Measurements from ENCODE around the gene MYH7B. TPM values are rescaled to one million over a fixed set of nuclear protein-coding genes. Genes with fewer than 3 reads are reported as not detected.

Gene MYH7B
- total RNA-seq, 1 experiment from 2014 or later, result 0.74 TPM

DNA sequence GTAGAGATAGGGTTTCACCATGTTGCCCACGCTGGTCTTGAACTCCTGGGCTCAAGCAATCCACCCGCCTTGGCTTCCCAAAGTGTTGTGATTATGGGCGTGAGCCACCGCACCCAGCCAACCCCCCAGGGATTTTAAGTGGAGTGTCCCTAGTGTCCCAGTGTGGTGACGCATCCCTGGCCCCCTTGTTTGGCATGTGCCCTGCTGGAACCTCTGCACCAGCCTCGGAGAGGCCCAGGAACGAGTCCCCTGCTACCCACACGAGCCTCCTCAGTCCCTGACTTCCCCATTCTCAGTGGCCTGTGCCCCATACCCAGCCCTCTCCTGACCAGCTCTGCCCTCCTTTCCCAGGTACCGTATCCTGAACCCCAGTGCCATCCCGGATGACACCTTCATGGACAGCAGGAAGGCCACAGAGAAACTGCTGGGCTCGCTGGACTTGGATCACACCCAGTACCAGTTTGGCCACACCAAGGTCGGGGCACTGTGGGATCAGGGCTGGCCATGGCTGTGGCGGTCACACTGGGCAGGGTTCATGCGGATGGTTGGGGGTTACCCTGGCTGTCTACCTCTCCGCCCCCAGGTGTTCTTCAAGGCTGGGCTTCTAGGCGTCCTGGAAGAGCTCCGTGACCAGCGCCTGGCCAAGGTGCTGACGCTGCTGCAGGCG lies 37.2 kb downstream of the MYH7B start:
- BruUV-seq (replicated peaks), result no TSS peak
- Histone ChIP-seq H3K9me2 (ENCODE audit: insufficient read depth) (no peaks in the 10 kb centered on the region), H2AFZ (ENCODE audit: low read depth, low read length, poor library complexity, severe bottlenecking) (no peak overlapping the region), H3K27ac (ENCODE audit: low read depth, low read length) (no peak overlapping the region), H3K79me2 (ENCODE audit: insufficient read depth, low read length) (no peaks in the 10 kb centered on the region), H3K4me2 (ENCODE audit: low read length) (no peak overlapping the region), H3K9me3 (ENCODE audit: control insufficient read depth in 1 of 2, insufficient read depth in 1 of 2, low read depth in 1 of 2, low read length in 2 of 2) (no peaks in the 10 kb centered on the region), H3K9ac (ENCODE audit: low read length) (no peak overlapping the region), H3K27me3 (ENCODE audit: insufficient read depth, low read length) (no peaks in the 10 kb centered on the region), H4K20me1 (ENCODE audit: insufficient read depth) (no peaks in the 10 kb centered on the region), H3K36me3 (ENCODE audit: control insufficient read depth in 1 of 2, insufficient read depth in 2 of 2, low read length in 2 of 2) (no peaks in the 10 kb centered on the region; a peak in 2 of 4 replicates), H3K4me1 (ENCODE audit: control insufficient read depth in 1 of 2, insufficient read depth in 2 of 2, low read length in 2 of 2) (no peaks in the 10 kb centered on the region), H3K4me3 (replicated peaks in 1 of 2; ENCODE audit: low read depth in 1 of 2, low read length in 2 of 2) (no peak overlapping the region)
- ATAC-seq, result no peak
- POLR2A ChIA-PET, result no interaction called here
- CTCF ChIA-PET, result no interaction called here
- no peak for DNase-seq (ENCODE audit: low read depth, low spot score)
- intact Hi-C loops (cut with micrococcal nuclease), result no loop called here
- no peak for TF ChIP-seq YY1 (IDR thresholded peaks at IDR 0.05; ENCODE audit: extremely low read depth, insufficient replicate concordance, low read depth, low read length)
- RAD21 ChIA-PET (ENCODE audit: low non-redundant PET in 1 of 2, low total read pairs in 2 of 2, uncharacterized antibody in 2 of 2, unreplicated experiment in 2 of 2), result no interaction called here

DNA sequence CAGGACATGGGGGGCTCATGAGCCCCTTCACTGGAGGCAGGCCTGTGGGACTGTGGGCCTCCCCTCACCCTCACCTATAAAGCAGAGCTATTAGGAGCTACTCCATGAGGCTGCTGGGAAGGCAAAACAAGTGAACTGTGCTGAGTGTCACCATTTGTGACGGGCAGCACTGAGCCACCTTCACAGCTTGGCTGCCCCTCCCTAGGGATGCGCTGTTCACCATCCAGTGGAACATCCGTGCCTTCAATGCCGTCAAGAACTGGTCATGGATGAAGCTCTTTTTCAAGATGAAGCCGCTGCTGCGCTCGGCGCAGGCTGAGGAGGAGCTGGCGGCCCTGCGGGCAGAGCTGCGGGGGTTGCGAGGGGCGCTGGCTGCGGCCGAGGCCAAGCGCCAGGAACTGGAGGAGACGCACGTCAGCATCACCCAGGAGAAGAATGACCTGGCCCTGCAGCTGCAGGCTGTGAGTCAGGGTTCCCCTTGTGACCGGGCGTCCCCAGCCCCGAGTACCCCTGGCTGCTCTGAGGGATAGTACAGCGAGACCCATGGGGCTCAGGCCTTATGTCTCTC lies 38.4 kb downstream of the MYH7B start:
- Histone ChIP-seq H3K4me2 (ENCODE audit: low read length) (no peak overlapping the region), H3K27ac (ENCODE audit: low read depth, low read length) (no peak overlapping the region), H3K79me2 (ENCODE audit: insufficient read depth, low read length) (no peaks in the 10 kb centered on the region), H2AFZ (ENCODE audit: low read depth, low read length, poor library complexity, severe bottlenecking) (no peak overlapping the region), H3K36me3 (ENCODE audit: control insufficient read depth in 1 of 2, insufficient read depth in 2 of 2, low read length in 2 of 2) (no peaks in the 10 kb centered on the region; a peak in 2 of 4 replicates), H3K9me2 (ENCODE audit: insufficient read depth) (no peaks in the 10 kb centered on the region), H3K4me3 (replicated peaks in 1 of 2; ENCODE audit: low read depth in 1 of 2, low read length in 2 of 2) (no peak overlapping the region), H3K27me3 (ENCODE audit: insufficient read depth, low read length) (no peaks in the 10 kb centered on the region), H3K9me3 (ENCODE audit: control insufficient read depth in 1 of 2, insufficient read depth in 1 of 2, low read depth in 1 of 2, low read length in 2 of 2) (no peaks in the 10 kb centered on the region), H3K9ac (ENCODE audit: low read length) (no peak overlapping the region), H3K4me1 (ENCODE audit: control insufficient read depth in 1 of 2, insufficient read depth in 2 of 2, low read length in 2 of 2) (no peaks in the 10 kb centered on the region), H4K20me1 (ENCODE audit: insufficient read depth) (no peaks in the 10 kb centered on the region)
- intact Hi-C loops (cut with micrococcal nuclease), result no loop called here
- RAD21 ChIA-PET (ENCODE audit: low non-redundant PET in 1 of 2, low total read pairs in 2 of 2, uncharacterized antibody in 2 of 2, unreplicated experiment in 2 of 2), result no interaction called here
- ATAC-seq (no peak), DNase-seq (ENCODE audit: low read depth, low spot score) (no peak)
- POLR2A ChIA-PET, result no interaction called here
- no TSS peak for BruUV-seq (replicated peaks)
- CTCF ChIA-PET, result no interaction called here
- TF ChIP-seq SP1 (IDR thresholded peaks at IDR 0.05; ENCODE audit: low read depth) (no peak), EZH2 (IDR thresholded peaks at IDR 0.05) (no peak), ELF1 (IDR thresholded peaks at IDR 0.05; ENCODE audit: borderline replicate concordance, low read depth) (no peak), CEBPB (IDR thresholded peaks at IDR 0.05; ENCODE audit: low read depth) (no peak), YY1 (IDR thresholded peaks at IDR 0.05; ENCODE audit: extremely low read depth, insufficient replicate concordance, low read depth, low read length) (no peak), TCF7L2 (IDR thresholded peaks at IDR 0.05; ENCODE audit: borderline replicate concordance, extremely low read depth, insufficient read depth, insufficient read length) (no peak), EZH2phosphoT487 (IDR thresholded peaks at IDR 0.05; ENCODE audit: borderline replicate concordance) (no peak), CBX3 (IDR thresholded peaks at IDR 0.05; ENCODE audit: low read depth) (no peak), ZNF274 (IDR thresholded peaks at IDR 0.05; ENCODE audit: low read depth, low read length) (no peak), EGR1 (IDR thresholded peaks at IDR 0.05; ENCODE audit: low read depth) (no peak), SIN3A (IDR thresholded peaks at IDR 0.05; ENCODE audit: low read depth) (no peak)
- TF ChIP-seq, protein P1, sequence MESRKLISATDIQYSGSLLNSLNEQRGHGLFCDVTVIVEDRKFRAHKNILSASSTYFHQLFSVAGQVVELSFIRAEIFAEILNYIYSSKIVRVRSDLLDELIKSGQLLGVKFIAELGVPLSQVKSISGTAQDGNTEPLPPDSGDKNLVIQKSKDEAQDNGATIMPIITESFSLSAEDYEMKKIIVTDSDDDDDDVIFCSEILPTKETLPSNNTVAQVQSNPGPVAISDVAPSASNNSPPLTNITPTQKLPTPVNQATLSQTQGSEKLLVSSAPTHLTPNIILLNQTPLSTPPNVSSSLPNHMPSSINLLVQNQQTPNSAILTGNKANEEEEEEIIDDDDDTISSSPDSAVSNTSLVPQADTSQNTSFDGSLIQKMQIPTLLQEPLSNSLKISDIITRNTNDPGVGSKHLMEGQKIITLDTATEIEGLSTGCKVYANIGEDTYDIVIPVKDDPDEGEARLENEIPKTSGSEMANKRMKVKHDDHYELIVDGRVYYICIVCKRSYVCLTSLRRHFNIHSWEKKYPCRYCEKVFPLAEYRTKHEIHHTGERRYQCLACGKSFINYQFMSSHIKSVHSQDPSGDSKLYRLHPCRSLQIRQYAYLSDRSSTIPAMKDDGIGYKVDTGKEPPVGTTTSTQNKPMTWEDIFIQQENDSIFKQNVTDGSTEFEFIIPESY (IDR thresholded peaks at IDR 0.05; ENCODE audit: extremely low read depth, insufficient replicate concordance, low read length), result no peak
- TF ChIP-seq, protein P2, sequence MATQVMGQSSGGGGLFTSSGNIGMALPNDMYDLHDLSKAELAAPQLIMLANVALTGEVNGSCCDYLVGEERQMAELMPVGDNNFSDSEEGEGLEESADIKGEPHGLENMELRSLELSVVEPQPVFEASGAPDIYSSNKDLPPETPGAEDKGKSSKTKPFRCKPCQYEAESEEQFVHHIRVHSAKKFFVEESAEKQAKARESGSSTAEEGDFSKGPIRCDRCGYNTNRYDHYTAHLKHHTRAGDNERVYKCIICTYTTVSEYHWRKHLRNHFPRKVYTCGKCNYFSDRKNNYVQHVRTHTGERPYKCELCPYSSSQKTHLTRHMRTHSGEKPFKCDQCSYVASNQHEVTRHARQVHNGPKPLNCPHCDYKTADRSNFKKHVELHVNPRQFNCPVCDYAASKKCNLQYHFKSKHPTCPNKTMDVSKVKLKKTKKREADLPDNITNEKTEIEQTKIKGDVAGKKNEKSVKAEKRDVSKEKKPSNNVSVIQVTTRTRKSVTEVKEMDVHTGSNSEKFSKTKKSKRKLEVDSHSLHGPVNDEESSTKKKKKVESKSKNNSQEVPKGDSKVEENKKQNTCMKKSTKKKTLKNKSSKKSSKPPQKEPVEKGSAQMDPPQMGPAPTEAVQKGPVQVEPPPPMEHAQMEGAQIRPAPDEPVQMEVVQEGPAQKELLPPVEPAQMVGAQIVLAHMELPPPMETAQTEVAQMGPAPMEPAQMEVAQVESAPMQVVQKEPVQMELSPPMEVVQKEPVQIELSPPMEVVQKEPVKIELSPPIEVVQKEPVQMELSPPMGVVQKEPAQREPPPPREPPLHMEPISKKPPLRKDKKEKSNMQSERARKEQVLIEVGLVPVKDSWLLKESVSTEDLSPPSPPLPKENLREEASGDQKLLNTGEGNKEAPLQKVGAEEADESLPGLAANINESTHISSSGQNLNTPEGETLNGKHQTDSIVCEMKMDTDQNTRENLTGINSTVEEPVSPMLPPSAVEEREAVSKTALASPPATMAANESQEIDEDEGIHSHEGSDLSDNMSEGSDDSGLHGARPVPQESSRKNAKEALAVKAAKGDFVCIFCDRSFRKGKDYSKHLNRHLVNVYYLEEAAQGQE (IDR thresholded peaks at IDR 0.05; ENCODE audit: low read depth), result no peak
- TF ChIP-seq, protein P3, sequence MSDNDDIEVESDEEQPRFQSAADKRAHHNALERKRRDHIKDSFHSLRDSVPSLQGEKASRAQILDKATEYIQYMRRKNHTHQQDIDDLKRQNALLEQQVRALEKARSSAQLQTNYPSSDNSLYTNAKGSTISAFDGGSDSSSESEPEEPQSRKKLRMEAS (IDR thresholded peaks at IDR 0.05), result no peak
